Lung (tissue), 12 donors: ENCODE results near the gene EXPH5. TPM values are rescaled to one million over a fixed set of nuclear protein-coding genes. Genes with fewer than 3 reads are reported as not detected.

ENCODE experiments used
- ATAC-seq: fragments of 200-7000 bp; cut with Tn5 transposase; one replicate; pipeline ENCODE4 v1.9.1; 2020; ENCODE audit warnings: moderate number of reproducible peaks; ENCODE audit not compliant: insufficient read depth, low FRiP score
- DNase-seq, 3 donors: peaks; one replicate each; pipeline ENCODE4 v3.0.0-alpha.2; 2013 to 2017
- H3K27ac ChIP-seq, 2 donors: one replicate each; pipeline ENCODE4 v1.5.1; 2013; ENCODE audit warnings: mild to moderate bottlenecking in 2 of 2, moderate library complexity in 2 of 2, control low read depth in 1 of 2, inconsistent platforms in 1 of 2, low read depth in 1 of 2, low read length in 1 of 2
- H3K27me3 ChIP-seq, 3 donors: one replicate each; pipeline ENCODE4 v1.5.1; 2013; ENCODE audit warnings: low read length in 2 of 3; ENCODE audit not compliant: control insufficient read depth in 3 of 3, insufficient read depth in 3 of 3
- H3K36me3 ChIP-seq, 4 donors: one replicate each; pipeline ENCODE4 v1.5.1; 2013; ENCODE audit warnings: low read length in 4 of 4, mild to moderate bottlenecking in 1 of 4, moderate library complexity in 1 of 4; ENCODE audit not compliant: control insufficient read depth in 4 of 4, insufficient read depth in 4 of 4
- H3K4me1 ChIP-seq, 5 donors: one replicate each; pipeline ENCODE4 v1.5.1; 2013; ENCODE audit warnings: low read length in 5 of 5, mild to moderate bottlenecking in 2 of 5, moderate library complexity in 1 of 5; ENCODE audit not compliant: control insufficient read depth in 5 of 5, insufficient read depth in 5 of 5
- H3K4me3 ChIP-seq: one replicate; pipeline ENCODE4 v1.5.1; 2013; ENCODE audit warnings: mild to moderate bottlenecking, control low read depth, moderate library complexity
- H3K9ac ChIP-seq, 2 donors: one replicate each; pipeline ENCODE4 v1.5.1; 2013; ENCODE audit warnings: low read length in 2 of 2, control low read depth in 1 of 2; ENCODE audit not compliant: insufficient read depth in 1 of 2
- H3K9me3 ChIP-seq, 4 donors: one replicate each; pipeline ENCODE4 v1.5.1; 2013; ENCODE audit warnings: low read length in 3 of 4, mild to moderate bottlenecking in 1 of 4, moderate library complexity in 1 of 4; ENCODE audit not compliant: control insufficient read depth in 4 of 4, insufficient read depth in 3 of 4
- WGBS, 2 donors: extraction: QIAGEN DNeasy Blood & Tissue Kit; methylation state at CpG; one replicate each; pipeline ENCODE4 v1.1.7; 2013; 5-methylcytosine and 5-hydroxymethylcytosine counted together
- polyA plus RNA-seq, 2 donors: library from polyadenylated mRNA; stranded (reverse); fragments of 200-250 nt; gene quantifications; one replicate each; pipeline ENCODE4 v1.2.1, GENCODE V29; 2013
- total RNA-seq, 2 donors: library from RNA; depleted of rRNA in 1 of 2; stranded (reverse); fragments of >200 nt in 1 of 2; gene quantifications; one replicate each; pipeline ENCODE4 v1.2.1, GENCODE V29; 2014 to 2021
- TF ChIP-seq, protein P1 (sequence below): IDR thresholded peaks from 2 replicates; pipeline ENCODE4 v1.5.1; 2012; ENCODE audit warnings: mild to moderate bottlenecking; ENCODE audit errors: control extremely low read depth, extremely low read depth
- donor health status: control.
- donor health status: control.
- donor health status: Bipolar disorder and iron deficiency.
- donor health status: healthy.
- donor health status: DM: yes; HTN: yes; CAD: no.

Gene EXPH5
- total and polyA plus RNA-seq, 4 donors = 1.1 to 28.8 (median 15.2) TPM

DNA sequence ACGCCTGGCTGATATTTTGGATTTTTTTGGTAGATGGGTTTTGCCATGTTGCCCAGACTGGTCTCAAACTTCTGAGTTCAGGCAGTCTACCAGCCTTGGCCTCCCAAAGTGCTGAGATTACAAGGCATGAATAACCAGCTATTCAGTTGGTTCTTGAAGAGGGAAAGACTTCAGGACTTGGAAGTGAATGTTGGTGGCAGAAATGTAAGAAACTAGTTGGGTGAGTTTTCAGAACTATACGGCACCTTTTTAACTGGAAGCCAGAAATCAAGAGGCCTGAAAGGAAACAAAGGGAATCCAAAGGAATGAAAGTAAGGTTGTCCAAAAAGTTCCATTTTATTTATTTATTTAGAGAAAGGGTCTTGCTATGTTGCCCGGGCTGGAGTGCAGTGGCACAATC, 98.2 kb downstream of the EXPH5 start:
- no peak for ATAC-seq
- peak in 2 of 3 donors; percentile 39 to 66 for DNase-seq
- Histone ChIP-seq H3K27ac (no peak overlapping the region), H3K36me3 (peaks cover under 1 to 4% (median 3%) of the 10 kb centered on the region in 4 donors), H3K4me3 (no peak overlapping the region), H3K4me1 (peaks cover 0 to 17% (median 6%) of the 10 kb centered on the region in 5 donors), H3K9me3 (no peaks in the 10 kb centered on the region), H3K9ac (no peak overlapping the region), H3K27me3 (no peaks in the 10 kb centered on the region)
- WGBS, 2 donors = 83 to 85% methylated on average over 3 of the region's 3 CpGs
- TF ChIP-seq, protein P1, sequence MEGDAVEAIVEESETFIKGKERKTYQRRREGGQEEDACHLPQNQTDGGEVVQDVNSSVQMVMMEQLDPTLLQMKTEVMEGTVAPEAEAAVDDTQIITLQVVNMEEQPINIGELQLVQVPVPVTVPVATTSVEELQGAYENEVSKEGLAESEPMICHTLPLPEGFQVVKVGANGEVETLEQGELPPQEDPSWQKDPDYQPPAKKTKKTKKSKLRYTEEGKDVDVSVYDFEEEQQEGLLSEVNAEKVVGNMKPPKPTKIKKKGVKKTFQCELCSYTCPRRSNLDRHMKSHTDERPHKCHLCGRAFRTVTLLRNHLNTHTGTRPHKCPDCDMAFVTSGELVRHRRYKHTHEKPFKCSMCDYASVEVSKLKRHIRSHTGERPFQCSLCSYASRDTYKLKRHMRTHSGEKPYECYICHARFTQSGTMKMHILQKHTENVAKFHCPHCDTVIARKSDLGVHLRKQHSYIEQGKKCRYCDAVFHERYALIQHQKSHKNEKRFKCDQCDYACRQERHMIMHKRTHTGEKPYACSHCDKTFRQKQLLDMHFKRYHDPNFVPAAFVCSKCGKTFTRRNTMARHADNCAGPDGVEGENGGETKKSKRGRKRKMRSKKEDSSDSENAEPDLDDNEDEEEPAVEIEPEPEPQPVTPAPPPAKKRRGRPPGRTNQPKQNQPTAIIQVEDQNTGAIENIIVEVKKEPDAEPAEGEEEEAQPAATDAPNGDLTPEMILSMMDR = no peak

DNA sequence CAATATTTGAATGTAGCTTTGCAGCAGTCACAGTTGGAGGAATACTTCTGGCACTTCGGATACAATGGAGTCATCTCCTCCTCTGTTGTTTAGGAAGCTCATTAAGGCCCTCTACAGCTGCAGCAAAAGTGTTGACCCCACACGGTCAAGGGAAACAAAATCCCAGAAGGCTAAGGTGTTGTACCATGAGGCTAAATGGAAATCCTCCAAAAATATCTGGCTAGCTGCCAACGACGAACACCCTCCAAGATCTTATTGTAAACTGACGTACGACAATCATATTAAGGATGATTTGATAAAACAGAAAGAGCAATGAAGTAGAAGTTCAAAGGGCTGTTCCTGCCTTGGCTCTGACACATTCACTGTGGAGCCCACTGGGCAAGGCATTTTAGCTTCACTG, 99.4 kb downstream of the EXPH5 start:
- peak; percentile 22 to 42 (median 42) for DNase-seq
- WGBS, 2 donors = 53 to 70% methylated on average over 6 of the region's 6 CpGs
- Histone ChIP-seq H3K27ac (no peak overlapping the region), H3K36me3 (peaks cover 4 to 8% (median 5%) of the 10 kb centered on the region in 4 donors), H3K27me3 (no peaks in the 10 kb centered on the region), H3K4me1 (peaks cover 0 to 17% (median 6%) of the 10 kb centered on the region in 5 donors), H3K4me3 (no peak overlapping the region), H3K9ac (no peak overlapping the region), H3K9me3 (no peaks in the 10 kb centered on the region)
- TF ChIP-seq, protein P1 = no peak
- ATAC-seq = no peak

DNA sequence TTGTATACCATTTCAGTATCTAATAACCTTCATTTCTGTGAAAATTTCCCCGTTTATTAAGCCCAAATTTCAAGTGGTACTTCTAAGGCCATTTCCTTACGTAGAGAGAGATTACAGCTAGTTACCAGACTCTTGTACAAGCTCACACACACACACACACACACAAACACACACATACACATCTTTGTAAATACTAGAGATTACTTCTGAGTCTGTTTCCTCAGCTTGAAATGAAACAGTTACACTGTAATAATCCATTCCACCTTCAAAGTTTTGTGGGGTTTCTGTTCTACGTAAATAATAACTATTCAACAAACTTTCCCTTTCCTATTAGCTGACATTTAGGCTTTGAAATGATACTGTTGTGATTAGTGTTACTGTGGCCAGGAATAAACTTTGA, 101.6 kb downstream of the EXPH5 start:
- H3K9me3 ChIP-seq = no peaks in the 10 kb centered on the region
- no peak overlapping the region for H3K4me3 ChIP-seq
- DNase-seq (peak in 1 of 3 donors; percentile 3), ATAC-seq (no peak)
- peaks cover 8 to 15% (median 12%) of the 10 kb centered on the region in 4 donors for H3K36me3 ChIP-seq
- peaks cover 0 to 17% (median 6%) of the 10 kb centered on the region in 5 donors for H3K4me1 ChIP-seq
- WGBS, 2 donors = 77 to 90% methylated on average over 3 of the region's 3 CpGs
- no peaks in the 10 kb centered on the region for H3K27me3 ChIP-seq
- H3K9ac ChIP-seq = no peak overlapping the region
- no peak overlapping the region for H3K27ac ChIP-seq
- TF ChIP-seq, protein P1 = no peak

DNA sequence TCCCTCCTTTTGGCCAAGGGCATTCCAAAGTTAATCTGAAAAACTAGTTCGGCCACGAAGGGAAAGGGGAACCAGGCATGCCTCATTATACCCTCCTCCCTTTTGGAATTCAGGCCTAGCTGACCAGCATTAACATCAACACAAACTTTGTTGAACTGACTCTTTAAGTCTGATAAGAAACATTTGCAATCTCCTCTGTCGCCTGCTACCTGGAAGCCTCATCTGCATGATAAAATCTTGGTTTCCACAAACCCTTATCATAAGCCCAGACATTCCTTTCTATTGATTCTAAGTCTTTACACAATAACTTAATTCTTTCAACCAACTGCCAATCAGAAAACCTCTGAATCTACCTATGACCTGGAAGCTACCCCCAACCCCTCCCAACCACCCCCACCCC, 106.7 kb downstream of the EXPH5 start:
- H3K36me3 ChIP-seq = peaks cover 13 to 28% (median 19%) of the 10 kb centered on the region in 4 donors
- H3K9me3 ChIP-seq = no peaks in the 10 kb centered on the region
- no peak overlapping the region for H3K27ac ChIP-seq
- H3K27me3 ChIP-seq = no peaks in the 10 kb centered on the region
- H3K4me3 ChIP-seq = no peak overlapping the region
- no peak for DNase-seq
- 89 to 94% methylated on average over 3 of the region's 3 CpGs for WGBS, 2 donors
- H3K9ac ChIP-seq = no peak overlapping the region
- TF ChIP-seq, protein P1 = no peak
- no peak for ATAC-seq
- peaks cover 0 to 4% (median 0%) of the 10 kb centered on the region in 5 donors for H3K4me1 ChIP-seq
